Peyer's patch (tissue), 4 donors: ENCODE results near the gene CSGALNACT2.

Source experiments
- CTCF ChIP-seq, 6 experiments: fragments of 450-650 bp in 4 of 6; fragments of 200-600 bp in 2 of 6; sonication (generic) in 1 of 6; IDR thresholded peaks; one replicate each; pipeline ENCODE4 v1.5.1; 2017 to 2019; ENCODE audit warnings: antibody characterized with exemption in 6 of 6, mild to moderate bottlenecking in 3 of 6, moderate library complexity in 1 of 6
- POLR2A ChIP-seq, 2 donors: fragments of 450-650 bp; IDR thresholded peaks; one replicate each; pipeline ENCODE4 v1.5.1; 2017; ENCODE audit warnings: antibody characterized with exemption in 2 of 2, mild to moderate bottlenecking in 2 of 2, moderate library complexity in 2 of 2

DNA sequence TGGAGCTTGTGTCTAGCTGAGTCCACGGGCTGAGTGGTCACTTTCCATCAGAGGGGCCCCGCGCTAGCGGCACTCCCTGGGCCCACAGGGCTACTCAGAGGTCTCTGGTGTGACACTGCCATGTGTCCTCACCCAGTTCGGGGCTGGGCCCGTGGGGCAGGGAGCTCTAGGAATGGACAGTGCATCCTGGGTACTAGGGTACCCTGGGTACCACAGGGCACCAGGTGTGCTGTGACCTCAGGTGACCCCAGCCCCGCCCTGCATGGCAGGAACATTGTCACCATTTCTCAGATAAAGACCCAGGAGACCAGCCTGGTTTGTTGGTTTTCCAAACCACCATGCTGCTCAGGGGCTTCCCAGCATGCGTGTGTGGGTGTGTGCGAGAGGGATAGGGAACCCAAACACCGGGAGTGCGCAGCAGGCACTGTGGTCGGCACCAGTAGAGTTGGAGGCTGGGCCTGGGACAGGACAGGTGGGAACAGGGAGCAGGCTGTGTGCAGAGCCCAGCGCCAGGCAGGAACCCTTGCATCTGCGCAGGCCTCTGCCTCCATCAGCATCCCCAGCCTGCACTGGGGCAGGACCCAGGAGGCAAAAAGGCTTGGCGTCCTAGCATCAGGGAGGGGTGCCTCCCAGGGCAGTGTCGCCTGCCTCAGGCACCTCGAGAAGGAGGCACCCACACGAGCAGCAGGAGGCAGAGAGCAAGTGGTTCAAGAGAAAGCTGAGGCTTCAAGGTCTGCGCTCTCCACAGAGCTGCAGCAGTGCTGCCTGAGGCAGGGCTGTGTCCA, 19.4 kb upstream of the CSGALNACT2 start:
- no peak for TF ChIP-seq CTCF (IDR thresholded peaks at IDR 0.05)
- TF ChIP-seq POLR2A (IDR thresholded peaks at IDR 0.05), result no peak
